Immature natural killer cell (primary cell): ENCODE data around the gene CBX4. TPM values are rescaled to one million over a fixed set of nuclear protein-coding genes. Genes with fewer than 3 reads are reported as not detected.

Source experiments
- DNase-seq, 3 donors: peaks; one replicate each; pipeline ENCODE4 v3.0.0; 2022; ENCODE audit warnings: mixed read lengths in 1 of 3
- H3K27ac Mint-ChIP-seq, 6 donors: one replicate each; pipeline ENCODE4 v1.8.0; 2020; ENCODE audit warnings: mixed read lengths in 6 of 6, mild to moderate bottlenecking in 5 of 6, inconsistent platforms in 4 of 6, moderate library complexity in 3 of 6
- H3K27me3 Mint-ChIP-seq, 3 donors: one replicate each; pipeline ENCODE4 v1.8.0; 2020 to 2021; ENCODE audit warnings: low read depth in 3 of 3, mild to moderate bottlenecking in 3 of 3, mixed read lengths in 3 of 3, moderate library complexity in 3 of 3, inconsistent platforms in 1 of 3
- H3K36me3 Mint-ChIP-seq, 3 donors: one replicate each; pipeline ENCODE4 v1.8.0; 2020; ENCODE audit warnings: mixed read lengths in 3 of 3, inconsistent platforms in 2 of 3, mild to moderate bottlenecking in 2 of 3
- H3K4me1 Mint-ChIP-seq, 2 donors: one replicate each; pipeline ENCODE4 v1.8.0; 2020; ENCODE audit warnings: inconsistent platforms in 2 of 2, mild to moderate bottlenecking in 2 of 2, mixed read lengths in 2 of 2, moderate library complexity in 1 of 2
- H3K4me3 Mint-ChIP-seq, 5 donors: one replicate each; pipeline ENCODE4 v1.8.0; 2020; ENCODE audit warnings: mild to moderate bottlenecking in 5 of 5, mixed read lengths in 5 of 5, inconsistent platforms in 3 of 5, moderate library complexity in 3 of 5
- H3K9me3 Mint-ChIP-seq, 6 donors: one replicate each; pipeline ENCODE4 v1.8.0; 2020; ENCODE audit warnings: mild to moderate bottlenecking in 6 of 6, mixed read lengths in 6 of 6, inconsistent platforms in 4 of 6, moderate library complexity in 3 of 6
- polyA plus RNA-seq, 3 donors: library from polyadenylated mRNA; unstranded; fragments of 300-500 nt; fragmentation: Illumina TruSeq; gene quantifications; one replicate each; pipeline ENCODE4 v1.2.3, GENCODE V29; 2021

The CBX4 gene
- polyA plus RNA-seq, 3 donors from 2014 or later, result 3.0 to 6.7 (median 4.9) TPM

DNA sequence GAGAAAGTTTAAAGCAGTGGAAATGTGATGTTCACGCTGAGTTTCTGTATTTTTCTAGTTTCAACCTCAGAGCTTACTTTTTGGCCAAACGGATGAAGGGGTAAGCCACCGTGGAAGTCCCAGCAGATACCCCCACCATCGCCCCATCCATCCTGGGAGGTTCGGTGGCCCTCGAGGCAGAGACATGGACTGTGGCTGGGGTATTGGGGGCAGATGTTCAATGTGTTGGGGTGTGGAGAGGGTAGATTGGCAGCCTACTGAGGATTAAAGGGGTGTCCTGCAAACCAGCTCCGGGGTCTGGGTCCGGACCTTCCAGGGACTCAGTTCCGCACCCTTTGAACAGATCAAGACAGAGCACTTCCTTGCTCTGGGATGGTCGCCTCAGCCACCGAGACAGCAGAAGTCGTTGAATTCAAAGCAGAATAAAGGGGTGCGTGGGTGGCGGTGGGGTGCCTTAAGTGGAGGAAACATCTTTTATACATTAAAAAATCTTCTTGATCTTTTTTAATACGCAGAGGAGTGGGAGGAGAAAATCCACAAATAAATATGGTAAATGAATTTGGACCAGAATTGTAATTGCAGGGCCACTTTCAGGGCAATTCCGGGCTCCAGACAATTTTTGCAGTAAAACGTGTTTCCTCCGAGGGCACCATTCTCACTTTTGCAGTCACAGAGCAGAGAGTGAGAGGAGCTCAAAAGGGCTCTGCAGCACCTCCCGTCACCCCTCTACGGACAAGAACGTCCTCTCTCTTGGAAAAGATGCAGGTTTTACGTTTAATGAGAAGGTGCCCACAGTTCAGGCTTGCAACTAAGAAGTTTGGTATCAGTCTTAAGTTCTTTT lies 34.2 kb downstream of the CBX4 start:
- Mint-ChIP-seq H3K4me3 (peak overlapping the region in 1 of 5 donors; percentile 81), H3K27ac (peak overlapping the region in 3 of 6 donors; percentile 73 to 86 (median 83)), H3K4me1 (peaks cover 18 to 31% of the 10 kb centered on the region in 2 donors), H3K36me3 (peaks cover 0 to 3% (median 0%) of the 10 kb centered on the region in 3 donors), H3K27me3 (peaks cover 60 to 89% (median 76%) of the 10 kb centered on the region in 3 donors), H3K9me3 (peaks cover 0 to 5% (median 0%) of the 10 kb centered on the region in 6 donors)
- no peak for DNase-seq

DNA sequence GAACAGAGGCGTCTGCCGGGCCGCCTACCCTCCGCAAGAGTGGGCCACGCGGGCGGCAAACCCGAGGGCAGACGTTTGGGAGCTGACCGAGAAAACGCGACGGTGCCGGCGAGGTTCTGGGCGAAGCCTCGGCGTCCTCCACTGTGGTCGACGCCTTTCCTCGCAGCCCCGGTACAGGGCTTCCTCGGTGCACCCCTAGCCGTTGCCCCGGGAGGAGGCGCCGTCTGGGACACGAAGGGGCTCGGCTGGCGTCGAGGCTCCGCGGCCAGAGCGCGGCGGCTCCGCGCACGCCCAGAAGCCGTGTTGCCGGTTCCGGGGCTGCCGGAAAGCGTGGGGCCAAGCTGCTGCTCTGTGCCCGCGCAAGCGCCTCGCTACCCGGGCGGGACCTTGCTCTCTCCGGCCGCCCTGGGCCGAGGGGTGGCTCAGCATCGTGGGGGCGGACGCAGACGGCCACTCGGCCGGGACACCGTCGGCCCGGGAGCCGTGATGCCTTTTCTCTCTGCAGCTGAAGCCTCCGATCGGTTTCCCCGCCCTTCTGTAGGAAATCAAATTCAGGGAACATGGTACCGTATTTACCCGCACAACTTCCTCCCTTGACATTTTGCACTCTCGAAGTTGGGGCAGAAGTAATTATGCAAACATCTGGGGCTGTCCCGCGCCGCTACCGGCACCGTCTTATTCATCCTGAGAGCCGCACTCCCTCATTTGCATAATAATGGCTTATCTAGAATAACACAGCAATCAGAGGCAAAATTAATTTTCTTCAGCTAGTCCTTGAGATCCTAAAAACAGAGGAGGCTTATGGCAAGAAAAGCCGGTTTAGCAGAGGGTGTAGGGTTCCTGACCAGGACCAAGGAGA lies 35.0 kb downstream of the CBX4 start:
- peaks cover 68 to 92% (median 82%) of the 10 kb centered on the region in 3 donors for H3K27me3 Mint-ChIP-seq
- H3K4me3 Mint-ChIP-seq, result peak overlapping the region; percentile 53 to 81 (median 67)
- peak in 1 of 3 donors; percentile 36 for DNase-seq
- H3K9me3 Mint-ChIP-seq, result peaks cover 0 to 7% (median 0%) of the 10 kb centered on the region in 6 donors
- H3K36me3 Mint-ChIP-seq, result peaks cover 0 to 3% (median 0%) of the 10 kb centered on the region in 3 donors
- peak overlapping the region in 3 of 6 donors; percentile 73 to 86 (median 83) for H3K27ac Mint-ChIP-seq
- peaks cover 25 to 39% of the 10 kb centered on the region in 2 donors for H3K4me1 Mint-ChIP-seq

- Mint-ChIP-seq H3K4me3 (peak overlapping the region in 3 of 5 donors; percentile 30 to 61 (median 41)), H3K9me3 (peaks cover 0 to 7% (median 0%) of the 10 kb centered on the region in 6 donors), H3K27me3 (peaks cover 67 to 93% (median 81%) of the 10 kb centered on the region in 3 donors), H3K36me3 (peaks cover 0 to 3% (median 0%) of the 10 kb centered on the region in 3 donors), H3K4me1 (peaks cover 28 to 47% of the 10 kb centered on the region in 2 donors), H3K27ac (peak overlapping the region in 3 of 6 donors; percentile 40 to 86 (median 54))
- DNase-seq, result no peak
These were observed 35.7 kb downstream of the CBX4 start for GRCh38 chr17:79803421-79803996.

DNA sequence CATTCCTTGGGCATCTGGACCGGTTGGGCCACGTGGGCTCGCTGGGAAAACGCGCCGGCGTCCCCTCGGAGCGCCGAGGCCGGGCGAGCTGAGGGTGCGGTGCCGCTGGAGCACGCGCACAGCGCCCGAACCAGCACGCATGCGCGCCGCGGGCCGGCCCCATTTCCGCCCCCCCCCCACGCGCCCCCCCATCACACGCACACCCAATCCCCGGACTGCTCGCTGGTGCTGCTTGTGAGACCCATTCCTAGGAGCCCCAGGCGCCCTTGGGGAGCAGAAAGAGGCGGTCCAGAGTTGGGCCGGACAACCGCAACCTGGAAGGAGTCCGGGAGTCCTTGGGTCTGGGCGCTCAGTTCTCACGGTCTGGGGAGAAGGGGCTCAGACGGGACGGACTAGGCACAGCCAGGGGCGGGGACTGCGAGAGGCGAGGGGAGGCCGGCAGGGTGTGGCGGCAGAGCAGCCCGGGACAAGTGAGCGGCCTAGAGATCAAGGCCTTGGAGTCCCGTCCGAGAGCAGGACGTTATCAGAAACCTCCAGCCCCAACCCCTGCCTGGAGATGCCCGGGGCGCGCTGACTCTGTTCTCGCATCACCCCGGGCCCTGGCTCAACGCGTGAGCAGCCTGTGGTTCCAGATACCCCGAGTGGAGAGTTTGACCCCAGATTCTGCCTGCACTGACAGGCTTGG lies 36.4 kb downstream of the CBX4 start:
- peak overlapping the region in 1 of 6 donors; percentile 86 for H3K27ac Mint-ChIP-seq
- peaks cover 0 to 7% (median 0%) of the 10 kb centered on the region in 6 donors for H3K9me3 Mint-ChIP-seq
- H3K27me3 Mint-ChIP-seq, result peaks cover 64 to 93% (median 80%) of the 10 kb centered on the region in 3 donors
- peaks cover 31 to 50% of the 10 kb centered on the region in 2 donors for H3K4me1 Mint-ChIP-seq
- H3K36me3 Mint-ChIP-seq, result peaks cover 0 to 3% (median 0%) of the 10 kb centered on the region in 3 donors
- DNase-seq, result no peak
- H3K4me3 Mint-ChIP-seq, result peak overlapping the region in 2 of 5 donors; percentile 9 to 58

- peak overlapping the region in 1 of 6 donors; percentile 40 for H3K27ac Mint-ChIP-seq
- peaks cover 31 to 50% of the 10 kb centered on the region in 2 donors for H3K4me1 Mint-ChIP-seq
- H3K9me3 Mint-ChIP-seq, result peaks cover 0 to 7% (median 0%) of the 10 kb centered on the region in 6 donors
- no peak for DNase-seq
- peaks cover 60 to 90% (median 75%) of the 10 kb centered on the region in 3 donors for H3K27me3 Mint-ChIP-seq
- H3K4me3 Mint-ChIP-seq, result peak overlapping the region in 3 of 5 donors; percentile 13 to 58 (median 15)
- peaks cover 0 to 3% (median 0%) of the 10 kb centered on the region in 3 donors for H3K36me3 Mint-ChIP-seq
These were observed 37.1 kb downstream of the CBX4 start for GRCh38 chr17:79802039-79802735.

- Mint-ChIP-seq H3K36me3 (peaks cover 0 to 3% (median 0%) of the 10 kb centered on the region in 3 donors), H3K27ac (peak overlapping the region in 2 of 6 donors; percentile 35 to 40), H3K4me1 (peaks cover 32 to 53% of the 10 kb centered on the region in 2 donors), H3K9me3 (peaks cover 0 to 7% (median 0%) of the 10 kb centered on the region in 6 donors), H3K27me3 (peaks cover 63 to 90% (median 71%) of the 10 kb centered on the region in 3 donors), H3K4me3 (peak overlapping the region in 4 of 5 donors; percentile 15 to 58 (median 34))
- DNase-seq, result no peak
These were observed 37.8 kb downstream of the CBX4 start for GRCh38 chr17:79801156-79802038.

- Mint-ChIP-seq H3K27ac (peak overlapping the region in 5 of 6 donors; percentile 10 to 85 (median 57)), H3K27me3 (peaks cover 63 to 81% (median 66%) of the 10 kb centered on the region in 3 donors), H3K4me1 (peaks cover 38 to 59% of the 10 kb centered on the region in 2 donors), H3K9me3 (peaks cover 0 to 9% (median 0%) of the 10 kb centered on the region in 6 donors), H3K36me3 (peaks cover 0 to 3% (median 0%) of the 10 kb centered on the region in 3 donors), H3K4me3 (peak overlapping the region; percentile 59 to 89 (median 79))
- DNase-seq, result peak in 1 of 3 donors; percentile 32
These were observed 38.7 kb downstream of the CBX4 start for GRCh38 chr17:79800325-79801155.

DNA sequence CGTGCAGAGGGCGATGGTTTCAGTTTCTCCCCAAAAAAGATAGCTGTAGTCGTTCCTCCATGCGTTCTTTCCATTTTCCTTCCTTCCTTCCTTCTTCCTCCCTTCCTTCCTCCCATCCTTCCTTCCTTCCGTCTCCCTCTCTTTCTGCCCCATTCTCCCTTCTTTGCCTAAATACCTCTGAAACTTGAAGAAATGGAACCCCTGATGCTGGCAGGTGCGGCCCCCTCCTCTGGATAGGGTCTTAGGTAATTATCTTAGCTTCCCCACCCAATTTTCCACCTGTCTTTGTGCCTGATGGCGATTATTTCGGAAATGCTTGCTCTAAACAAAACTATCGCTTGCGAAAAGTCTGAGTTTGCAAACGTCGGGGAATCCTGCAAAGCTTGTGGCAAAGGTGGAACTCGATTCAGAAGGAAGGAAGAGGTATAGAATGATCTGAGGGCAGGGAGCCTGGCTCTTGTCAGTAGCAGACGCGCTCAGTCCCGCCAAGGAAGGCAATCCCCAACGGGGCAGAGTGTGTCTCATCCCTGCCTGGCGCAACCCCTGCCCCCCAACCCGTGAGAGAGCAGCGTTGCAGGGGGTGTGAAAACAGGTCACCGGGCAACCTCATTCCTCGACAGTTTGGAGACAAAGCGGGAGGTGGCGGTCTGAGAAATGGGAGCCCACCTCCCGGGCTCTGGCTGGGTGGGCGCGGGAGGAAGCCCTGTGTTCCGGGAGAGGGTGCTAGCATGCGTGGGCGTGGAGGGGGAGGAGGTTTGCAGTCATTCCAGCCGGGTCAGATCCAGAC lies 39.5 kb downstream of the CBX4 start:
- H3K27me3 Mint-ChIP-seq, result peaks cover 55 to 73% (median 58%) of the 10 kb centered on the region in 3 donors
- H3K9me3 Mint-ChIP-seq, result peaks cover 0 to 9% (median 0%) of the 10 kb centered on the region in 6 donors
- DNase-seq, result peak in 1 of 3 donors; percentile 20
- H3K4me1 Mint-ChIP-seq, result peaks cover 38 to 54% of the 10 kb centered on the region in 2 donors
- peaks cover 0 to 3% (median 0%) of the 10 kb centered on the region in 3 donors for H3K36me3 Mint-ChIP-seq
- peak overlapping the region; percentile 59 to 89 (median 79) for H3K4me3 Mint-ChIP-seq
- peak overlapping the region in 3 of 6 donors; percentile 5 to 85 (median 84) for H3K27ac Mint-ChIP-seq

GRCh38 chr17:79799174-79799537 lies 40.1 kb downstream of the CBX4 start:
- peak overlapping the region; percentile 21 to 74 (median 57) for H3K4me3 Mint-ChIP-seq
- peaks cover 0 to 8% (median 0%) of the 10 kb centered on the region in 6 donors for H3K9me3 Mint-ChIP-seq
- H3K27me3 Mint-ChIP-seq, result peaks cover 50 to 68% (median 53%) of the 10 kb centered on the region in 3 donors
- peaks cover 0 to 3% (median 0%) of the 10 kb centered on the region in 3 donors for H3K36me3 Mint-ChIP-seq
- peak overlapping the region in 2 of 6 donors; percentile 5 to 71 for H3K27ac Mint-ChIP-seq
- peaks cover 34 to 48% of the 10 kb centered on the region in 2 donors for H3K4me1 Mint-ChIP-seq
- no peak for DNase-seq
